Measurements from ENCODE around the gene RBM17.

The RBM17 gene

GRCh38 chr10:6143181-6143580 is 54.3 kb downstream of the RBM17 start:
- Histone ChIP-seq H3K79me2 (peaks cover 6% of the 10 kb centered on the region), H3K4me2 (ENCODE audit: low read length) (no peak overlapping the region), H2AFZ (no peak overlapping the region), H3K9ac (no peak overlapping the region), H3K4me3 (ENCODE audit: low read depth, low read length) (no peak overlapping the region), H3K9me3 (ENCODE audit: control insufficient read depth, low read length) (no peaks in the 10 kb centered on the region), H3K36me3 (ENCODE audit: control insufficient read depth, insufficient read depth, low read length) (no peaks in the 10 kb centered on the region), H3K27me3 (ENCODE audit: control insufficient read depth, insufficient read depth, low read length) (no peaks in the 10 kb centered on the region), H3K27ac (no peak overlapping the region), H3K4me1 (peaks cover 25% of the 10 kb centered on the region)
- no peak for TF ChIP-seq CTCF (IDR thresholded peaks at IDR 0.05)

- H3K9ac ChIP-seq: peak overlapping the region; percentile 33
- no peaks in the 10 kb centered on the region for H3K9me3 ChIP-seq (ENCODE audit: control insufficient read depth, low read length)
- peak overlapping the region; percentile 87 for H3K4me2 ChIP-seq (ENCODE audit: low read length)
- peak overlapping the region; percentile 97 for H2AFZ ChIP-seq
- peak overlapping the region; percentile 63 for H3K27ac ChIP-seq
- H3K27me3 ChIP-seq (ENCODE audit: control insufficient read depth, insufficient read depth, low read length): no peaks in the 10 kb centered on the region
- no peaks in the 10 kb centered on the region for H3K36me3 ChIP-seq (ENCODE audit: control insufficient read depth, insufficient read depth, low read length)
- peak overlapping the region; percentile 78 for H3K4me3 ChIP-seq (ENCODE audit: low read depth, low read length)
- H3K79me2 ChIP-seq: peaks cover 12% of the 10 kb centered on the region
- TF ChIP-seq CTCF (IDR thresholded peaks at IDR 0.05): no peak
- peaks cover 25% of the 10 kb centered on the region for H3K4me1 ChIP-seq
These were observed 55.8 kb downstream of the RBM17 start for GRCh38 chr10:6144406-6145165.

GRCh38 chr10:6145166-6145987 is 56.5 kb downstream of the RBM17 start:
- Histone ChIP-seq H3K9ac (peak overlapping the region; percentile 33), H3K27ac (peak overlapping the region; percentile 63), H2AFZ (peak overlapping the region; percentile 97), H3K4me1 (peaks cover 25% of the 10 kb centered on the region), H3K36me3 (ENCODE audit: control insufficient read depth, insufficient read depth, low read length) (no peaks in the 10 kb centered on the region), H3K4me2 (ENCODE audit: low read length) (peak overlapping the region; percentile 87), H3K79me2 (peaks cover 18% of the 10 kb centered on the region), H3K4me3 (ENCODE audit: low read depth, low read length) (peak overlapping the region; percentile 78), H3K27me3 (ENCODE audit: control insufficient read depth, insufficient read depth, low read length) (no peaks in the 10 kb centered on the region), H3K9me3 (ENCODE audit: control insufficient read depth, low read length) (no peaks in the 10 kb centered on the region)
- no peak for TF ChIP-seq CTCF (IDR thresholded peaks at IDR 0.05)

- Histone ChIP-seq H3K9me3 (ENCODE audit: control insufficient read depth, low read length) (no peaks in the 10 kb centered on the region), H3K4me2 (ENCODE audit: low read length) (peak overlapping the region; percentile 87), H3K4me3 (ENCODE audit: low read depth, low read length) (peak overlapping the region; percentile 78), H3K27ac (peak overlapping the region; percentile 57), H3K36me3 (ENCODE audit: control insufficient read depth, insufficient read depth, low read length) (no peaks in the 10 kb centered on the region), H3K9ac (no peak overlapping the region), H3K79me2 (peaks cover 22% of the 10 kb centered on the region), H3K27me3 (ENCODE audit: control insufficient read depth, insufficient read depth, low read length) (no peaks in the 10 kb centered on the region), H3K4me1 (peaks cover 21% of the 10 kb centered on the region), H2AFZ (peak overlapping the region; percentile 97)
- TF ChIP-seq CTCF (IDR thresholded peaks at IDR 0.05): no peak
These were observed 57.4 kb downstream of the RBM17 start for GRCh38 chr10:6146013-6146785.

Data from parathyroid adenoma (tissue), 2 donors.